B cell (primary cell): ENCODE results near the gene CEP85L. TPM values are rescaled to one million over a fixed set of nuclear protein-coding genes. Genes with fewer than 3 reads are reported as not detected.

Experiments used
- ATAC-seq: fragments of 200-7000 bp; cut with Tn5 transposase; one replicate; pipeline ENCODE4 v1.10.0; 2021; ENCODE audit warnings: low read depth, mild to moderate bottlenecking, moderate number of reproducible peaks, moderate library complexity
- CTCF ChIA-PET: fragments of 350-600 bp; sonication (Branson Sonifier 250); formaldehyde crosslinking; loops from one replicate; lab custom pipeline; 2021; ENCODE audit warnings: antibody characterized with exemption, inconsistent platforms; lab: Charles Lee
- POLR2A ChIA-PET: fragments of 350-600 bp; sonication (Branson Sonifier 250); formaldehyde crosslinking; loops from one replicate; lab custom pipeline; 2021; ENCODE audit warnings: antibody characterized with exemption; lab: Charles Lee
- DNase-seq: peaks from one replicate; pipeline ENCODE4 v3.0.0; 2013
- H2AFZ ChIP-seq: 2 replicates; pipeline ENCODE4 v1.6.1; 2012; ENCODE audit warnings: mild to moderate bottlenecking, low read depth, low read length; ENCODE audit not compliant: insufficient read depth, poor library complexity, severe bottlenecking
- H3K27ac ChIP-seq, 2 donors: 1 replicate in 1 of 2; 2 replicates in 1 of 2; pipeline ENCODE4 v1.5.1; 2012 to 2013; ENCODE audit warnings: low read length in 2 of 2, mild to moderate bottlenecking in 2 of 2, moderate library complexity in 1 of 2
- H3K27me3 ChIP-seq, 4 experiments: fragments of 200-600 bp in 1 of 4; sonication (generic) in 1 of 4; replicated peaks in 1 of 4; 1 replicate in 2 of 4; 2 replicates in 2 of 4; pipeline versions ENCODE4 v1.6.1 to v1.7.0; 2013 to 2016; ENCODE audit warnings: low read length in 3 of 4, mild to moderate bottlenecking in 2 of 4, mixed read lengths in 1 of 4, moderate library complexity in 1 of 4; ENCODE audit not compliant: insufficient read depth in 4 of 4, control insufficient read depth in 3 of 4; ENCODE audit errors: control extremely low read depth in 1 of 4
- H3K36me3 ChIP-seq, 2 experiments: replicated peaks in 1 of 2; 1 replicate in 1 of 2; 2 replicates in 1 of 2; pipeline versions ENCODE4 v1.6.1 to v1.7.1; 2013; ENCODE audit warnings: low read length in 1 of 2; ENCODE audit not compliant: insufficient read depth in 2 of 2, control insufficient read depth in 1 of 2; ENCODE audit errors: control extremely low read depth in 1 of 2, extremely low read depth in 1 of 2
- H3K4me1 ChIP-seq, 2 donors: fragments of 200-600 bp in 1 of 2; sonication (generic) in 1 of 2; 1 replicate in 1 of 2; 2 replicates in 1 of 2; pipeline versions ENCODE4 v1.5.1 to v1.6.1; 2013 to 2017; ENCODE audit warnings: low read length in 2 of 2; ENCODE audit not compliant: control insufficient read depth in 2 of 2, insufficient read depth in 2 of 2
- H3K4me2 ChIP-seq: replicated peaks from 2 replicates; pipeline ENCODE3; 2012; ENCODE audit warnings: mild to moderate bottlenecking, low read depth, low read length; ENCODE audit not compliant: poor library complexity, severe bottlenecking
- H3K4me3 ChIP-seq, 5 experiments: fragments of 200-600 bp in 1 of 5; sonication (generic) in 1 of 5; 1 replicate in 3 of 5; 2 replicates in 2 of 5; pipeline versions ENCODE4 v1.5.1 to v1.7.0; 2011 to 2016; ENCODE audit warnings: low read length in 4 of 5, mild to moderate bottlenecking in 4 of 5, low read depth in 2 of 5, control low read depth in 1 of 5, moderate library complexity in 1 of 5; ENCODE audit not compliant: insufficient read depth in 1 of 5; ENCODE audit errors: control extremely low read depth in 1 of 5, extremely low read depth in 1 of 5
- H3K79me2 ChIP-seq: fragments of 200-600 bp; sonication (generic); one replicate; pipeline ENCODE4 v1.6.0; 2016; ENCODE audit warnings: low read length; ENCODE audit not compliant: control insufficient read depth, insufficient read depth
- H3K9ac ChIP-seq: fragments of 200-600 bp; sonication (generic); 2 replicates; pipeline ENCODE4 v1.6.1; 2017; ENCODE audit warnings: mild to moderate bottlenecking, low read length, moderate library complexity
- H3K9me3 ChIP-seq, 3 donors: one replicate each; pipeline versions ENCODE4 v1.6.1 to v1.7.1; 2013; ENCODE audit warnings: low read length in 2 of 3; ENCODE audit not compliant: control insufficient read depth in 2 of 3, insufficient read depth in 1 of 3; ENCODE audit errors: control extremely low read depth in 1 of 3
- H4K20me1 ChIP-seq: 2 replicates; pipeline ENCODE4 v1.6.0; 2012; ENCODE audit warnings: mild to moderate bottlenecking, low read length; ENCODE audit not compliant: insufficient read depth, control insufficient read depth, poor library complexity, severe bottlenecking
- H3K27ac Mint-ChIP-seq: one replicate; pipeline ENCODE4 v1.8.0; 2021; ENCODE audit warnings: mixed read lengths
- H3K27me3 Mint-ChIP-seq: one replicate; pipeline ENCODE4 v1.8.0; 2021; ENCODE audit warnings: mixed read lengths
- H3K4me1 Mint-ChIP-seq: one replicate; pipeline ENCODE4 v1.8.0; 2021; ENCODE audit warnings: mixed read lengths
- H3K4me3 Mint-ChIP-seq: one replicate; pipeline ENCODE4 v1.8.0; 2021; ENCODE audit warnings: mixed read lengths
- H3K9me3 Mint-ChIP-seq: one replicate; pipeline ENCODE4 v1.8.0; 2022; ENCODE audit warnings: mixed read lengths; ENCODE audit not compliant: insufficient read depth
- EZH2 ChIP-seq: IDR thresholded peaks from 2 replicates; pipeline ENCODE4 v1.6.1; 2012; ENCODE audit warnings: borderline replicate concordance, low read depth, mild to moderate bottlenecking, moderate library complexity, low read length; ENCODE audit not compliant: insufficient read depth, poor library complexity, severe bottlenecking
- WGBS: methylation state at CpG from one replicate; pipeline ENCODE4 v1.1.5; 2013; ENCODE audit warnings: missing lambda C conversion rate; ENCODE audit not compliant: insufficient coverage; 5-methylcytosine and 5-hydroxymethylcytosine counted together
- intact Hi-C: fragments of 100-400 bp; cut with micrococcal nuclease; formaldehyde crosslinking; loops from one replicate; pipeline ENCODE4 v1.10.0; 2022
- polyA plus RNA-seq: library from polyadenylated mRNA; depleted of rRNA; stranded (reverse); fragments of >200 nt; gene quantifications from 2 replicates; pipeline ENCODE4 v1.2.3, GENCODE V29; 2012
- total RNA-seq, 2 donors: library from RNA; stranded (reverse); fragments of 120-200 nt in 1 of 2; gene quantifications; 1 replicate in 1 of 2; 2 replicates in 1 of 2; pipeline versions ENCODE4 v1.2.3 to v1.2.4, GENCODE V29; 2013 to 2022
- TF ChIP-seq, protein P1 (sequence below): fragments of 200-600 bp; IDR thresholded peaks from one replicate; pipeline ENCODE4 v1.8.0; 2022; ENCODE audit warnings: antibody characterized with exemption, mild to moderate bottlenecking

Gene CEP85L
- total and polyA plus RNA-seq, 2 donors (not counting 1 experiment from before 2014, with no cell fraction given): 7.6 to 32.1 TPM

DNA sequence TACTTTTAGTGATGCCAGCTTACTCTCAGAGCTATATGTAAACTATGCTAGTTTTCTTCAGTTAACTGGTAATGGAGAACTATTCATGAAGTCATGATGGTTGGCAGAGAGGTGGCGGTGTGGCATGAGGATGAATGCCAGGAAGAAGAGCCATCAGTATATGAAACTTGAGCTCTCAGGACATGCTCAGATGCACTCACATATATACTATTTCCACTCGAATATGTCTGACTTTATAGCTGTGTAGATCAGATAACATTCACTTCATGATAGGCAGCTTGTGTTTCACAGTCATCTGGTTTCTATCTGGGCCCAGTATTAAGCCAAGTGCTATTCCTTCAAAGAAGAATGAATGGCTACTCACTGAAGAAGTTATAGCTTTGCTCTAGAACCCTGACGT is 46.2 kb upstream of the CEP85L start:
- Histone ChIP-seq H3K9me3 (peaks cover 0 to 1% (median 0%) of the 10 kb centered on the region in 3 donors), H3K4me1 (peaks cover 4 to 7% of the 10 kb centered on the region in 2 donors), H2AFZ (no peak overlapping the region), H3K27me3 (no peaks in the 10 kb centered on the region), H3K4me3 (no peak overlapping the region), H3K36me3 (peaks cover 12 to 13% of the 10 kb centered on the region in 2 experiments), H3K9ac (no peak overlapping the region), H3K27ac (no peak overlapping the region), H3K4me2 (no peak overlapping the region), H3K79me2 (peaks cover 92% of the 10 kb centered on the region), H4K20me1 (peaks cover 20% of the 10 kb centered on the region)
- no peaks in the 10 kb centered on the region for H3K9me3 Mint-ChIP-seq
- intact Hi-C loops: loop anchor here (1.0 kb wide), 1 partner anchor 79 kb away; no protein-coding TSS in a partner anchor
- WGBS: 67% methylated on average over 2 of the region's 3 CpGs
- ChIA-PET CTCF (interaction anchor here (0.7 to 3.4 kb wide), 22 partner anchors 8 to 413 kb away, joined by 3 to 23 read pairs (median 4); no protein-coding TSS in a partner anchor), POLR2A (interaction anchor here (0.9 to 1.1 kb wide), 2 partner anchors 9 to 12 kb away, joined by 3 to 4 read pairs; no protein-coding TSS in a partner anchor)
- H3K27me3 Mint-ChIP-seq: no peaks in the 10 kb centered on the region
- no peak overlapping the region for H3K4me3 Mint-ChIP-seq
- H3K27ac Mint-ChIP-seq: no peak overlapping the region
- peaks cover 57% of the 10 kb centered on the region for H3K4me1 Mint-ChIP-seq
- TF ChIP-seq, protein P1, sequence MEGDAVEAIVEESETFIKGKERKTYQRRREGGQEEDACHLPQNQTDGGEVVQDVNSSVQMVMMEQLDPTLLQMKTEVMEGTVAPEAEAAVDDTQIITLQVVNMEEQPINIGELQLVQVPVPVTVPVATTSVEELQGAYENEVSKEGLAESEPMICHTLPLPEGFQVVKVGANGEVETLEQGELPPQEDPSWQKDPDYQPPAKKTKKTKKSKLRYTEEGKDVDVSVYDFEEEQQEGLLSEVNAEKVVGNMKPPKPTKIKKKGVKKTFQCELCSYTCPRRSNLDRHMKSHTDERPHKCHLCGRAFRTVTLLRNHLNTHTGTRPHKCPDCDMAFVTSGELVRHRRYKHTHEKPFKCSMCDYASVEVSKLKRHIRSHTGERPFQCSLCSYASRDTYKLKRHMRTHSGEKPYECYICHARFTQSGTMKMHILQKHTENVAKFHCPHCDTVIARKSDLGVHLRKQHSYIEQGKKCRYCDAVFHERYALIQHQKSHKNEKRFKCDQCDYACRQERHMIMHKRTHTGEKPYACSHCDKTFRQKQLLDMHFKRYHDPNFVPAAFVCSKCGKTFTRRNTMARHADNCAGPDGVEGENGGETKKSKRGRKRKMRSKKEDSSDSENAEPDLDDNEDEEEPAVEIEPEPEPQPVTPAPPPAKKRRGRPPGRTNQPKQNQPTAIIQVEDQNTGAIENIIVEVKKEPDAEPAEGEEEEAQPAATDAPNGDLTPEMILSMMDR: peak; percentile 23
- TF ChIP-seq EZH2: no peak
- DNase-seq (no peak), ATAC-seq (peak; percentile 45)

- H3K79me2 ChIP-seq: peaks cover 92% of the 10 kb centered on the region
- CTCF ChIA-PET: interaction anchor here (0.9 to 3.4 kb wide), 5 partner anchors 11 to 131 kb away, joined by 3 to 23 read pairs (median 10); no protein-coding TSS in a partner anchor
- H3K27me3 ChIP-seq: no peaks in the 10 kb centered on the region
- H3K9ac ChIP-seq: no peak overlapping the region
- intact Hi-C loops: no loop called here
- ATAC-seq (no peak), DNase-seq (no peak)
- no CpG with 5 or more reads among the region's 1 CpG for WGBS
- peaks cover 51% of the 10 kb centered on the region for H3K4me1 Mint-ChIP-seq
- H4K20me1 ChIP-seq: peaks cover 20% of the 10 kb centered on the region
- POLR2A ChIA-PET: interaction anchor here (1.0 kb wide), 1 partner anchor 45 kb away, joined by 3 read pairs; the partner anchor contains the start of gene CEP85L
- H3K9me3 ChIP-seq: peaks cover 0 to 1% (median 0%) of the 10 kb centered on the region in 3 donors
- no peak overlapping the region for H3K4me3 ChIP-seq
- H2AFZ ChIP-seq: no peak overlapping the region
- no peaks in the 10 kb centered on the region for H3K9me3 Mint-ChIP-seq
- peaks cover 4% of the 10 kb centered on the region in 2 donors for H3K4me1 ChIP-seq
- H3K27me3 Mint-ChIP-seq: no peaks in the 10 kb centered on the region
- H3K27ac Mint-ChIP-seq: no peak overlapping the region
- H3K4me3 Mint-ChIP-seq: no peak overlapping the region
- H3K27ac ChIP-seq: no peak overlapping the region
- peaks cover 12 to 13% of the 10 kb centered on the region in 2 experiments for H3K36me3 ChIP-seq
- H3K4me2 ChIP-seq: no peak overlapping the region
- TF ChIP-seq, protein P1: no peak
Measured at GRCh38 chr6:118696271-118696670, 44.9 kb upstream of the CEP85L start.
